Right kidney (tissue), 1 donor: ENCODE measurements around the gene DLGAP5.

Experiments
- DNase-seq: peaks from one replicate; pipeline ENCODE4 v3.0.0-alpha.2; 2016

Gene DLGAP5

DNA sequence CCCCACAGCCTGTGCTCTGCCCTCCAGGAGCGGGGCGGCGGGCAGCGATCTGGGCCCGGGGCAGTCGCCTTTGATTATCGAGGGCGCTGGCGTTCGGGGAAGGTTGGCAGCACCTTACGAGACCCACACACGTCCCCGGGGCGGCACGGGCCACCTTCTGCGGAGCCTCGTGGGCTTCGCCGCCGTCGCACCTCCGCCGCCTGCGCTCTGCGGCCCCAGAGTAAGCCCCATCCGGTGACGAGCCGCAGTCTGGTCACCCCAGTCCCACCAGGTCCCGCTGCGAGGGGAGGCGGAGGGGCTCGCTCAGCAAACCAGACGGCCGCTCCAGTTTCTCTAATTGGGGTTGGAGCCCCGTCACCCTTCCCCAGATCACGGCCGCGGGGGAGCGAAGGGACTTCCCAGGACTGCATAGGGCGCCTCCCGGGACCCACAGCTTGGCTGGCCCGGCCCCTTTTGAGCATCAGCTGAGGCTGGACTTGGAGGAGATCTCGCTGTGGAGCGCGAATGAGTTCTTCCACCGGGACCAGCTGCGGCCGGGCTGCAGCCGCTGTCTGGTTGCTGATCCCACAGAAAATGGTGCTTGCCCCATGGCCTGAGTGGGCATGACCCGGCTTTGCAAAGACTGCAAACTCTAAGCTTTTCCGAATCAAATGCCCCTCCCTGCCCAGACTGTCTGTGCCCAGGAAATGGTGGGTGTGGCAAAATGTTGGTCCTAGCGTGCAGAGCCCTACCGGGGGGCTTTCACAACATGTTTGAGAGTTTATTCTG, 61.8 kb downstream of the DLGAP5 start:
- DNase-seq = peak; percentile 85

DNA sequence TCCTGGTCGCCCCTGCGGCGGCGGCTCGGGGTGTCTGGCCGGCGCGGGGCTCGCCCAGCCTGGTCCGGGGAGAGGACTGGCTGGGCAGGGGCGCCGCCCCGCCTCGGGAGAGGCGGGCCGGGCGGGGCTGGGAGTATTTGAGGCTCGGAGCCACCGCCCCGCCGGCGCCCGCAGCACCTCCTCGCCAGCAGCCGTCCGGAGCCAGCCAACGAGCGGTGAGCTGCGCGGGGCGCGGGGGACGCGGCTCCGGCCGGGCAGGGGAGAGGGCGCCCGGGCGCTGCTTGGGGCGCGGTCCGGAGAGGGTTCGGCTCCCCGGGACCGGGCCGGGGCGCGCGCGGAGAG, 62.3 kb downstream of the DLGAP5 start, which contains the start of gene LGALS3:
Gene LGALS3 (plus strand): TSS at position 167 of the 342 bp plus-strand sequence. CDS start 8,122 bp downstream, outside the sequence.
- no peak for DNase-seq

DNA sequence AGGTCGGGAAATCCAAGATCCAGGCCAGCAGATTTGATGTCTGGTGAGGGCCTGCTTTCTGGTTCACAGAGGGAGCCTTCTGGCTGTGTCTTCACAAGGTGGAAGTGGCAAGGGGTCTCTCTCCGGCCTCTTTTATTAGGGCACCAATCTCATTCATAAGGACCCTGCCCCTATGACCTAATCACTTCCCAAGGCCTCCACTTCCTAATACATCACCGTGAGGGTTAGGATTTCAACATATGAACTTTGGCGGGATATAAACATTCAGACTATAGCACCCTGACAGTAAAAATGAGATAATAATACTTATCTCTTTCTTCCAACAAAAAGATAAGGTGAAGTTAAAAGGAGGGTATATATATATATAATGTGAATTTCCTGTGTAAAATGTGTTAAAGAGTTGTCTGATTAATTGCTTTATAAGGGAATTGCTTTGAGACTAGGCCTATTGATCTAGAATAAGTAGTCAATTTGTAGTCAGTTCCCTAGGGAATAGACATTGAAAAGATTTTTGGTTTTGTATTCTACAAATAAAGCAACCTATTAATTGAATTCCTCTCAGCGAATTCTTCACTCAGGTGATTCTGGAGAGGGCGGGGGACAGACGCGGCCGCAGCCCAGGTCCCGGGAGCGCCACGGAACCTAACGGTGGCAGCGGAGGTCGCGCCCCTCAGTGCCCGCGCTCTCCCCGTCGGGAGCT, 62.8 kb downstream of the DLGAP5 start:
- DNase-seq = no peak

- no peak for DNase-seq
These were observed 63.9 kb downstream of the DLGAP5 start for GRCh38 chr14:55127460-55127951.

- no peak for DNase-seq
These were observed 64.4 kb downstream of the DLGAP5 start for GRCh38 chr14:55126932-55127459.

DNA sequence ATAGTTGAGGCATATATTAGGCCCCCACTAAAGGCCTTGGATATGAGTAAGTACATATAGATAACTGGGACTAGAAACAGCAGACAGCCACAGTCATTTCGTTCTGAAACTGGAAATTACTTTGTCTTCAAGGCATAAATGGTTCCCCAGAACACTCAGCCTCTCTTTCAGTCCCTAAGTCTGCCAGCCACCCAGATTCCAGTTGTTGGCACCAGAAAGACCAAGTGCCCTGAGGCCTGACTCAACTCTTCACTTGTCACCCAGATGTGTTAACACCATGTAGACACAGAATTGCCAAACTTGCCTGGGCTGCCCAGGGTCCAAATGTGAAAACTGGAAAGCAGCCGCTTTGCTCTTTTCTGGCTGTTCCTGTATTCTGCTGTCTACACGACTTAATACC, 65.4 kb downstream of the DLGAP5 start:
- no peak for DNase-seq

DNA sequence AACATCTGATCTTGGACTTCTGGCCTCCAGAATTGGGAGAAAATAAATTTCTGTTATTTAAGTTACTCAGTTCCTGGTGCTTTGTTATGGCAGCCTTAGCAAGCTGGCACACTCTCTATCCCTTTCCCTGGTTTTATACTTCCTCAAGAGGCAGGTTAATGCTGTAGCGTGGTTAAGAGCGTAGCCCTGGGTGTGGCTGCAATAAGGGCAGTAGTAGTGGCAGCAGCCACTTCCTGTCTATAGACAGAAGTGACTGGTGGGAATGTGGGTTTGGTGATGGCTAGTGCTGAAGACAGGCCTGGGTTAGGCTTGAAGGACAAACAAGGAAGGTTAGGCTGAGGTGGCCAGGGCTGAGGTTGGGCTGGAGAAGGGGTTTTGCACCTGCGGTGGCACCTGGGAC, 66.0 kb downstream of the DLGAP5 start:
- DNase-seq = no peak

- no peak for DNase-seq
These were observed 66.5 kb downstream of the DLGAP5 start for GRCh38 chr14:55124774-55125386.

GRCh38 chr14:55123852-55124639, 67.3 kb downstream of the DLGAP5 start:
- DNase-seq = no peak

DNA sequence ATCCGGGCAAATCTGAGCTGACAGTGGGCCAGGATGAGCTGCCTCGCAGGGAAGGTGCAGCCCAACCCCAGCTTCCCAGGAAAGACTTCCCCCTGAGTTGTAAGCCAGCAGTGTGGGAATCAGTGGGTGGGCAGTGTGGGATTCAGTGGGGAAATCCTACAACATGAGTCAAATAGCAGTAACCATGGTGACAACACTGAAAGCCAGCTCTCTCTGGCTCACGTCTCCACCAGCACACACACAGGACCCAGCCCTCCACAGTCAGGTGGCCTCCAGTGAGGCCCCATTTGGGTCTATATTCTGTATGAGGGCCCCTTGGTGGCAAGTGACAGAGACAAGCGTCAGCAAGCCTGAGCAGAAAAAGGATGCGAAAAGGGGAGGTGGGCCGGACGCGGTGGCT, 68.3 kb downstream of the DLGAP5 start:
- DNase-seq = no peak

GRCh38 chr14:55122440-55122986, 68.9 kb downstream of the DLGAP5 start:
- no peak for DNase-seq

DNA sequence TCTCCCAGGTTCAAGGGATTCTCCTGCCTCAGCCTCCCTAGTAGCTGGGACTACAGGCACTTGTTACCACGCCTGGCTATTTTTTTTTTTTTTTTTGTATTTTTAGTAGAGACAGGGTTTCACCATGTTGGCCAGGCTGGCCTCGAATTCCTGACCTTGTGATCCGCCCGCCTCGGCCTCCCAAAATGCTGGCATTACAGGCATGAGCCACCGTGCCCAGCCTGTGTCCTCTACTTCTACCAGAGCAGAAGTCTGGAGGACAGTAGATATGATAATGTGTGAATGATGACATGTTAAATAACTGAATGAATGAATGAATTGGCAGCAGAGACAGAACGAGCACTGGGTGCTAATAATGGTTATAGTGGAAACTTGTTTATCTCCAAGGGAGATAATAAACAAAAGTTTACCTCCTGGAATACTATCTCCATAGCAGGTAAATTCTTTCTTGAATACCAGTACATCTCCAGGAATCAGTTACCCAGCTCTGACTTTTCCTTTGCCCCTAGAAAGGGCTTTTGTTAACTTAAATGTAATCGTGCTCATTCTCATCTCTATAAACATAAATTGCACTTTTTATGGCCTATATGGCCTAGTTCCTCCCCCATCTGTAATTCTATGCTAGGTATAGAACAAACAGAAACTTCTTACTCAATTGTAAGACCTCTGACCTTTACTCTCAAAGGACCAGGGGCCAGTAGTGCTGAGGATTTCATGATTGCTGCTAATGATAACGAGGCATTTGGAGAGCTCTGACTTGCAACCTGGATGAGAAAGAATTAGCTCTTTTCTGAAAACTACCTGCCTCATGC, 69.6 kb downstream of the DLGAP5 start:
- DNase-seq = no peak

DNA sequence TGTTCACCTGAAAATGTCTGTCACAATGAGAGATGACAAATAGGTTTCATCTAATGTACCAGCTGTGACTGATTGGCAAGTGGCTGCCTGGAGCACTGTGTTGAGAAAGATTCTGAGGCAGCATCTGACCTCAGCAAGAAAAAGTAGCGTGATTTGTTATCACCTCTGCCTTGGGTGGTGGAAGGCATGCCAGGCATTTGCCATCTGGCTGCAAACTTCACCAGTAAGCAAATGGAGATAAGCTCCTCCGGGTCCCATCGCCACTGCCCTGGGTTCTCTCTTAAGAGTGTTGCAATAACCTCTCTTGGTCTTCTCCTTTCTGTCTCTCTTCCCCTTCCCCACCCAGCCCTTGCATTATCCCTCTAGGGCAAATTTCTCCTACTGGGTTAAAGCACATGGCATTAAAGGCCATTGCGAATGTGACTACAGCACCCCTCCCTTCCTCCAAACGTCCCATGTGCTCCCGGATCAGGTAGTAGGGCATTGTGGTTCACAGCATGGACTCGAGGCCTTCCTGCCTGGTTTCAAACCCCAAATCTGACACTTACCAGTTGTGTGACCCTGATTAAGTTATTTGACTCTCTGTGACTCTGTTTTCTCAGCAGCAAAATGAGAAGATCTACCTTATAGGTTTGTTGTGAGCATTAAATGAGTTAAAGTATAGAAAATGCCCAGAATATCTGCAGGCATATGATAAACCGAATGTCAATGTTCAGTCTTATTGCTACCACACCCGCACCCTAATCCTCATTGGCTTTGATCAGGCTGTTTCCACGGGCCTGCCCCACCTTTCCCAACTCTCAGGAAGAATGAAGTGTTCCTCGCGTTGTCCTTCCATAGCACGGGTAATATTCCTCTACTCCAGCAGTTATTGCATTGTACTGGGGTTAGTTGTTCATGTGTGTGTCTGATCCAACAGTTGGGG, 70.6 kb downstream of the DLGAP5 start:
- DNase-seq = no peak

GRCh38 chr14:55118761-55119160, 72.6 kb downstream of the DLGAP5 start:
- no peak for DNase-seq

DNA sequence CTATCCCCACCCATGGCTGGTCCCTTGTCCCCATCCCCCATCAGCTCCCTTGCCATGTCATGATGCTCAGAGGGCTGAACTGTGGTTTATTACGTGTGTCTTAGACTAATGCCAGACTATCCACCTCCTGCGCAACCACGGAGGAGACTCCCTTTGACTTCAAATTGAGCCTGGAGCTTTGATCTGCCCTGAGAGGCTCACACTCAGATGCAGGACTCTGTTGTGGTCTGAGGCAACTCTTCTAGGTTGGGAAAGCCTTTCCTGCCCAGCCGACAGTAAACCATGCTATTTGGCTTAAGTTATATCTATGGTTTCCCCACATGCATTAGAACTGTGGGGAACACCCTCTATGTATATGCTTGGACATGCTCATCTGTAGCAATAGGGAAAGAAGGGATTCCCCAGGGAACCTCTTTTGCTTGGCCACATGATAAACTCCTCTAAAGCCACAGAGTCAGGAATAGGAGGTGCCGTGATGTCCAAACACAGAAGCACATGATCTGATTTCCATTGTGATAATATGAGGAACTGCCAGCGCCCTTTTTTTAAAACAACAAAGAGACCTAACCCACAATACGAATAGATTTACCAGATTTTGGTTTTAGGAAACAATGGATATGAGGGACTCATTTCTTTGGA, 73.5 kb downstream of the DLGAP5 start:
- DNase-seq = no peak

DNA sequence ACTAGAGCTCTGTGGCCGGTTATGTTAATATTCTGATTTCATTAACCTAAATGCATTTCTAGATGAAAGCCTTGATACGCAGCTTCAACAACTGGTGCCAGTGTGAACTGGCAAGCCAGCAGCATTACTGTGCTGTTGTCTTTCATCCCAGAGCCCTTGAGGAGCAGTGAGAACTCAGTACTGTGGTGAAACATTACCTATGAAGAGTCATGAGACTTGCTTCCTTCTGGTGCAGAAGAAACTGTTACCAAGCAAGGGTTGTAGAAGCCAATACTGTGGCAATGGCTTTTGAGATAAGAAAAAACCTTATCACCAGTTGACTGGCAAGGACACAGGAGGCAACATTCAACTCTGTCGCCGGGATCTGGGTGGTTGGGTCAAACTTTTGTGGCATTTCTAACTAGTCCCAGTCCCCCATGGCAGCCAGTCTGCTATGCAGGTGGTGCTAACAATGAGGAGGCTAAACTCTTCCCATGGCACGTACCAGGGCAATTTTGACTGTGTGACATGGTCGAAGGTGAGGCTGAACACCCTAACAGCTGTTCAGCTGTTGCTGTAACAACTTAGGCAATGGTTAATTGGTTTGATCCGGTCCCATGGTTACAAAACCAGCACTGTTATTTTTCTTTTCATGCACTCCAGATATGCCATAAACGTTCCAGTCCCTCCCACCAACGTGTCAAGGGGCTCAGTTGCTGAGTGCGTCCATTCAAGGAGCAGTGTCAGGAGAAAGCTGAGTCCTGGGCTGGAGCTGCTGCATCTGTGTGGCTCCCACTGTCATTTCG, 74.9 kb downstream of the DLGAP5 start:
- no peak for DNase-seq

DNA sequence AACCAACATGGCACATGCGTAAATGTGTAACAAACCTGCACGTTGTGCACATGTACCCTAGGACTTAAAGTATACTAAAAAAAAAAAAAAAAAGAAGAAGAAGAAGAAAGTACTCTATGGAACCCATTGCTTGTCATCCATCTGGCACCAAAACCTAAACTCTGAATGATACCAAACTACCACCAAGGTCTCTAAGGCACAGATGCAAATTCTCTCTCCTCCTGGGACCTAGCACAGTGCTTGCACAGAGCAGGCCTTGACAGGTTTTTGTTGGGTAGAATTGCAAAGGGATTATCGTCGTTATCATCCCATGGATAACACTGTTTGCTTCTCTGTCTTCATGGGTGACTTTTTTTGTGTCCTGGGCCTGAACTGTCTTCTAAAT, 75.5 kb downstream of the DLGAP5 start:
- DNase-seq = no peak

DNA sequence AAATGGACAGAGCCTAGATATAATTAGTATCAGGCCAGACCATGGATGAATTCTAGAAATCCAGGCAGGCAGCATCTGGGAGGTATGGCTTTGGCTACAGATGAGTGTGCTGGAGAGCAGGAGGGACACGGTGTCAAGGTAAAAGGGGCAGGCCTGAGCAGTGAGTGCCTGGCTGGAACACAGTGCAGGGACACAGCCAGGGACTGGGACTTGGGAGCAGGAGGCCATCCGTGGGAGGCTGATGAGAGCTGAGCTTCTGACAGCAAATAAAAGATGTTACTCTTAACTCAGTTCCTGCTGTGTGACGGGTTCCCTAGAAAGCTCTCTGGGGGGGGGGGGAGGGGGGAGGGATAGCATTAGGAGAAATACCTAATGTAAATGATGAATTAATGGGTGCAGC, 75.9 kb downstream of the DLGAP5 start:
- no peak for DNase-seq

- DNase-seq = no peak
These were observed 76.7 kb downstream of the DLGAP5 start for GRCh38 chr14:55114720-55115119.
